Endothelial cell of umbilical vein (primary cell): Measurements from ENCODE around the gene DAB1. TPM values are rescaled to one million over a fixed set of nuclear protein-coding genes. Genes with fewer than 3 reads are reported as not detected.

Experiments used
- BruUV-seq: library from RNA; stranded (reverse); fragments of 400-500 nt; replicated peaks from 2 replicates; lab custom pipeline; 2021; lab: Mats Ljungman, UMichigan
- CTCF ChIA-PET: fragments of 300-600, 350-600 bp; sonication (Branson Sonifier 250); formaldehyde crosslinking; loops from one replicate; lab custom pipeline; 2021; ENCODE audit warnings: antibody characterized with exemption, inconsistent platforms; lab: Charles Lee
- POLR2A ChIA-PET: fragments of 300-600, 350-600 bp; sonication (Branson Sonifier 250); formaldehyde crosslinking; loops from one replicate; lab custom pipeline; 2021; ENCODE audit warnings: antibody characterized with exemption, inconsistent platforms; lab: Charles Lee
- DNase-seq: peaks from one replicate; pipeline ENCODE4 v3.0.0-alpha.2; 2011; ENCODE audit warnings: low read depth, low spot score
- FAIRE-seq: peaks from 2 replicates; lab custom pipeline; 2011; peaks lifted over from hg19 to GRCh38; lab: Jason Lieb, UNC
- H2AFZ ChIP-seq: 2 replicates; pipeline ENCODE4 v1.6.0; 2012; ENCODE audit warnings: low read depth, low read length, control low read depth, inconsistent platforms
- H3K27ac ChIP-seq: 2 replicates; pipeline ENCODE4 v1.5.1; 2011; ENCODE audit warnings: low read depth, mild to moderate bottlenecking, control low read depth, low read length, moderate library complexity; ENCODE audit not compliant: insufficient read depth
- H3K27me3 ChIP-seq, 2 experiments: 2 replicates each; pipeline versions ENCODE4 v1.6.0 to v1.6.1; 2011; ENCODE audit warnings: low read length in 2 of 2, mixed read lengths in 1 of 2; ENCODE audit not compliant: control insufficient read depth in 2 of 2, insufficient read depth in 2 of 2
- H3K36me3 ChIP-seq, 2 experiments: 2 replicates in 1 of 2; 3 replicates in 1 of 2; pipeline ENCODE4 v1.5.1; 2011; ENCODE audit warnings: low read length in 2 of 2, mild to moderate bottlenecking in 1 of 2, moderate library complexity in 1 of 2; ENCODE audit not compliant: control insufficient read depth in 2 of 2, insufficient read depth in 2 of 2; ENCODE audit errors: extremely low read depth in 1 of 2
- H3K4me1 ChIP-seq: 3 replicates; pipeline ENCODE4 v1.5.1; 2011; ENCODE audit warnings: mild to moderate bottlenecking, low read length; ENCODE audit not compliant: control insufficient read depth, insufficient read depth; ENCODE audit errors: extremely low read depth
- H3K4me2 ChIP-seq: 2 replicates; pipeline ENCODE4 v1.6.1; 2011; ENCODE audit warnings: low read length, control low read depth, mixed read lengths; ENCODE audit not compliant: insufficient read depth
- H3K4me3 ChIP-seq, 3 experiments: fragments of 200-600 bp in 1 of 3; sonication (generic), shearing (Covaris generic) in 1 of 3; replicated peaks in 1 of 3; 2 replicates each; pipeline ENCODE4 v1.5.1; 2011 to 2016; ENCODE audit warnings: control low read depth in 3 of 3, low read length in 3 of 3, mild to moderate bottlenecking in 2 of 3, inconsistent platforms in 1 of 3, low read depth in 1 of 3, moderate library complexity in 1 of 3; ENCODE audit not compliant: insufficient read depth in 1 of 3
- H3K79me2 ChIP-seq: 2 replicates; pipeline ENCODE4 v1.6.0; 2012; ENCODE audit warnings: low read length, inconsistent platforms; ENCODE audit not compliant: control insufficient read depth, insufficient read depth
- H3K9ac ChIP-seq: replicated peaks from 2 replicates; pipeline ENCODE3; 2011; ENCODE audit warnings: low read length, control low read depth; ENCODE audit not compliant: insufficient read depth; ENCODE audit errors: extremely low read depth
- H3K9me1 ChIP-seq: replicated peaks from 3 replicates; pipeline ENCODE4 v1.6.0; 2011; ENCODE audit warnings: mild to moderate bottlenecking, low read length; ENCODE audit not compliant: control insufficient read depth, insufficient read depth; ENCODE audit errors: extremely low read depth
- H3K9me3 ChIP-seq: replicated peaks from 2 replicates; pipeline ENCODE4 v1.5.1; 2012; ENCODE audit warnings: low read length, inconsistent platforms; ENCODE audit not compliant: control insufficient read depth, insufficient read depth
- H4K20me1 ChIP-seq: replicated peaks from 2 replicates; pipeline ENCODE3; 2011; ENCODE audit warnings: mild to moderate bottlenecking, low read length; ENCODE audit not compliant: control insufficient read depth, insufficient read depth; ENCODE audit errors: extremely low read depth
- EZH2 ChIP-seq: IDR thresholded peaks from 2 replicates; pipeline ENCODE4 v1.6.1; 2012; ENCODE audit warnings: borderline replicate concordance, low read depth, mild to moderate bottlenecking, moderate library complexity, low read length, inconsistent platforms; ENCODE audit not compliant: severe bottlenecking
- FOS ChIP-seq: IDR thresholded peaks from 2 replicates; pipeline ENCODE4 v1.6.1; 2011; ENCODE audit warnings: mild to moderate bottlenecking, low read length, moderate library complexity, borderline replicate concordance; ENCODE audit not compliant: insufficient read depth
- GATA2 ChIP-seq: IDR thresholded peaks from 2 replicates; pipeline ENCODE4 v1.7.0; 2011; ENCODE audit warnings: low read depth, mild to moderate bottlenecking, moderate library complexity, mixed read lengths, low read length; ENCODE audit not compliant: insufficient read length, insufficient read depth
- JUN ChIP-seq: IDR thresholded peaks from 2 replicates; pipeline ENCODE4 v1.6.1; 2011; ENCODE audit warnings: borderline replicate concordance, low read depth; ENCODE audit not compliant: insufficient read length, insufficient read depth
- MYC ChIP-seq: IDR thresholded peaks from one replicate; pipeline ENCODE4 v1.6.1; 2011; ENCODE audit warnings: mild to moderate bottlenecking, low read depth, low read length
- POLR2A ChIP-seq: IDR thresholded peaks from 2 replicates; pipeline ENCODE4 v1.6.1; 2012; ENCODE audit warnings: low read depth, mild to moderate bottlenecking, control low read depth, low read length
- POLR2AphosphoS5 ChIP-seq: IDR thresholded peaks from 2 replicates; pipeline ENCODE4 v1.6.1; 2012; ENCODE audit warnings: low read depth, mild to moderate bottlenecking, control low read depth, low read length, moderate library complexity; ENCODE audit not compliant: insufficient read depth
- dilution Hi-C: fragments of 300-500 bp; cut with MboI; formaldehyde crosslinking; loops from one replicate; pipeline ENCODE4 v1.15.0; 2019; ENCODE audit warnings: low sequenced_read_pairs; ENCODE audit not compliant: extremely low pct_ligation_motif_present
- intact Hi-C: fragments of 100-400 bp; cut with micrococcal nuclease; formaldehyde crosslinking; loops from one replicate; pipeline ENCODE4 v1.10.0; 2022
- polyA plus RNA-seq, 4 experiments: library from polyadenylated mRNA; depleted of rRNA in 3 of 4; stranded (reverse) in 3 of 4; unstranded in 1 of 4; fragments of >200 nt; gene quantifications; 2 replicates each; pipeline versions ENCODE4 v1.2.1 to v1.2.3, GENCODE V29; 2011 to 2012; ENCODE audit warnings: missing spikeins in 1 of 4
- total RNA-seq: library from RNA; stranded (reverse); gene quantifications from 2 replicates; pipeline ENCODE4 v1.2.3, GENCODE V29; 2021
- TF ChIP-seq, protein P1 (sequence below), 2 donors: IDR thresholded peaks; 1 replicate in 1 of 2; 2 replicates in 1 of 2; pipeline ENCODE4 v1.5.1; 2011; ENCODE audit warnings: low read length in 2 of 2, mild to moderate bottlenecking in 2 of 2, moderate library complexity in 2 of 2, control low read depth in 1 of 2, inconsistent platforms in 1 of 2, low read depth in 1 of 2; ENCODE audit not compliant: insufficient read depth in 1 of 2; ENCODE audit errors: extremely low read depth in 1 of 2
- TF ChIP-seq, protein P2 (sequence below): IDR thresholded peaks from 2 replicates; pipeline ENCODE4 v1.6.1; 2011; ENCODE audit not compliant: insufficient read depth, insufficient read length

The DAB1 gene
- total and polyA plus RNA-seq, 2 donors (not counting 3 experiments of a cell fraction or from before 2014, with no cell fraction given) = not detected

DNA sequence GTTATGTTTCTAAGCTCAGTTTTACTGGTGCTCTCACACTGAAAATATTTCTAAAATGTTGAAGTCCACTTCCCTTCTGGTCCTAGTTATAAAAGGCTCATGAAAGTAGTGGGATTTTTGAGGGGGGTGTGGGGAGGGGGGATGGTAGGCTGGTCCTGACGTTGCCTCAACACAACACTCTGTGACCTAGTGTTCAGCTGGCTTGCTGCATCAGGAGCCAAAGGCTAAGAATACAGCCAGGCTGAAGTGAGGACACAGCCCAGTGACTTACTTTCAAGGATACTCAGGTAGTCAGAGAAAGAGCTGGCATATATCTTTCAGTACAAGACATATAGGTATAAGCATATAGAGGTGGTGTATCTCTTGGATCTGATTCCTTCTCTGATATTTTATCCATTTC, 306.1 kb downstream of the DAB1 start:
- intact Hi-C loops (no loop called here), dilution Hi-C loops (no loop called here)
- Histone ChIP-seq H3K4me2 (no peak overlapping the region), H3K9me3 (no peaks in the 10 kb centered on the region), H4K20me1 (no peaks in the 10 kb centered on the region), H3K4me3 (no peak overlapping the region), H3K4me1 (no peaks in the 10 kb centered on the region), H3K36me3 (no peaks in the 10 kb centered on the region), H3K9me1 (no peaks in the 10 kb centered on the region), H3K27me3 (no peaks in the 10 kb centered on the region), H2AFZ (no peak overlapping the region), H3K79me2 (no peaks in the 10 kb centered on the region), H3K9ac (no peak overlapping the region), H3K27ac (no peak overlapping the region)
- ChIA-PET POLR2A (no interaction called here), CTCF (no interaction called here)
- FAIRE-seq = no peak
- no peak for TF ChIP-seq EZH2
- TF ChIP-seq, protein P1, sequence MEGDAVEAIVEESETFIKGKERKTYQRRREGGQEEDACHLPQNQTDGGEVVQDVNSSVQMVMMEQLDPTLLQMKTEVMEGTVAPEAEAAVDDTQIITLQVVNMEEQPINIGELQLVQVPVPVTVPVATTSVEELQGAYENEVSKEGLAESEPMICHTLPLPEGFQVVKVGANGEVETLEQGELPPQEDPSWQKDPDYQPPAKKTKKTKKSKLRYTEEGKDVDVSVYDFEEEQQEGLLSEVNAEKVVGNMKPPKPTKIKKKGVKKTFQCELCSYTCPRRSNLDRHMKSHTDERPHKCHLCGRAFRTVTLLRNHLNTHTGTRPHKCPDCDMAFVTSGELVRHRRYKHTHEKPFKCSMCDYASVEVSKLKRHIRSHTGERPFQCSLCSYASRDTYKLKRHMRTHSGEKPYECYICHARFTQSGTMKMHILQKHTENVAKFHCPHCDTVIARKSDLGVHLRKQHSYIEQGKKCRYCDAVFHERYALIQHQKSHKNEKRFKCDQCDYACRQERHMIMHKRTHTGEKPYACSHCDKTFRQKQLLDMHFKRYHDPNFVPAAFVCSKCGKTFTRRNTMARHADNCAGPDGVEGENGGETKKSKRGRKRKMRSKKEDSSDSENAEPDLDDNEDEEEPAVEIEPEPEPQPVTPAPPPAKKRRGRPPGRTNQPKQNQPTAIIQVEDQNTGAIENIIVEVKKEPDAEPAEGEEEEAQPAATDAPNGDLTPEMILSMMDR (IDR thresholded peaks at IDR 0.05; ENCODE audit: extremely low read depth in 1 of 2, insufficient read depth in 1 of 2, low read depth in 1 of 2, low read length in 2 of 2) = no peak
- TF ChIP-seq FOS = no peak
- no peak for TF ChIP-seq MYC
- TF ChIP-seq POLR2AphosphoS5 = no peak
- TF ChIP-seq POLR2A = no peak
- TF ChIP-seq JUN = no peak
- TF ChIP-seq, protein P2, sequence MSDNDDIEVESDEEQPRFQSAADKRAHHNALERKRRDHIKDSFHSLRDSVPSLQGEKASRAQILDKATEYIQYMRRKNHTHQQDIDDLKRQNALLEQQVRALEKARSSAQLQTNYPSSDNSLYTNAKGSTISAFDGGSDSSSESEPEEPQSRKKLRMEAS = no peak
- TF ChIP-seq GATA2 = no peak
- no TSS peak for BruUV-seq
- no peak for DNase-seq
